Osteoblast (primary cell): Measurements from ENCODE around the gene PDE8B. TPM values are rescaled to one million over a fixed set of nuclear protein-coding genes. Genes with fewer than 3 reads are reported as not detected.

Experiments
- DNase-seq: peaks from one replicate; pipeline ENCODE4 v3.0.0; 2011; ENCODE audit warnings: low spot score, mixed read lengths; ENCODE audit not compliant: insufficient read length; ENCODE audit errors: missing footprints
- H2AFZ ChIP-seq: 2 replicates; pipeline ENCODE4 v1.6.0; 2011; ENCODE audit warnings: mild to moderate bottlenecking, low read length
- H3K27ac ChIP-seq: 2 replicates; pipeline ENCODE4 v1.5.1; 2011; ENCODE audit warnings: mild to moderate bottlenecking, low read depth, low read length, moderate library complexity
- H3K27me3 ChIP-seq: 2 replicates; pipeline ENCODE4 v1.6.0; 2012; ENCODE audit warnings: mild to moderate bottlenecking, control low read depth, inconsistent platforms, low read length, moderate library complexity; ENCODE audit not compliant: insufficient read depth
- H3K36me3 ChIP-seq: 2 replicates; pipeline ENCODE4 v1.5.1; 2011; ENCODE audit warnings: mild to moderate bottlenecking, low read length, control low read depth, moderate library complexity; ENCODE audit not compliant: insufficient read depth
- H3K4me1 ChIP-seq: 2 replicates; pipeline ENCODE4 v1.5.1; 2011; ENCODE audit warnings: mild to moderate bottlenecking, low read length, control low read depth, moderate library complexity; ENCODE audit not compliant: insufficient read depth
- H3K4me2 ChIP-seq: 2 replicates; pipeline ENCODE4 v1.6.0; 2011; ENCODE audit warnings: mild to moderate bottlenecking, low read length; ENCODE audit not compliant: insufficient read depth
- H3K4me3 ChIP-seq: fragments of 200-600 bp; sonication (generic); 3 replicates; pipeline ENCODE4 v1.5.1; 2012; ENCODE audit warnings: mild to moderate bottlenecking, low read length, inconsistent platforms; ENCODE audit not compliant: insufficient read depth
- H3K79me2 ChIP-seq: 2 replicates; pipeline ENCODE4 v1.6.0; 2012; ENCODE audit warnings: mild to moderate bottlenecking, low read length, control low read depth, inconsistent platforms; ENCODE audit not compliant: insufficient read depth
- H3K9me3 ChIP-seq: 2 replicates; pipeline ENCODE4 v1.5.1; 2011; ENCODE audit warnings: low read depth, low read length, control low read depth
- H4K20me1 ChIP-seq: 2 replicates; pipeline ENCODE4 v1.6.0; 2012; ENCODE audit warnings: mild to moderate bottlenecking, low read length, control low read depth; ENCODE audit not compliant: insufficient read depth
- total RNA-seq: library from RNA; depleted of rRNA; stranded (reverse); fragments of >200 nt; gene quantifications from 2 replicates; pipeline ENCODE4 v1.2.3, GENCODE V29; 2012
- TF ChIP-seq, protein P1 (sequence below): IDR thresholded peaks from 2 replicates; pipeline ENCODE4 v1.5.1; 2011; ENCODE audit warnings: mild to moderate bottlenecking, low read depth, low read length, moderate library complexity; ENCODE audit errors: extremely low read depth

The PDE8B gene
- total RNA-seq, 1 donor: under 0.01 TPM

DNA sequence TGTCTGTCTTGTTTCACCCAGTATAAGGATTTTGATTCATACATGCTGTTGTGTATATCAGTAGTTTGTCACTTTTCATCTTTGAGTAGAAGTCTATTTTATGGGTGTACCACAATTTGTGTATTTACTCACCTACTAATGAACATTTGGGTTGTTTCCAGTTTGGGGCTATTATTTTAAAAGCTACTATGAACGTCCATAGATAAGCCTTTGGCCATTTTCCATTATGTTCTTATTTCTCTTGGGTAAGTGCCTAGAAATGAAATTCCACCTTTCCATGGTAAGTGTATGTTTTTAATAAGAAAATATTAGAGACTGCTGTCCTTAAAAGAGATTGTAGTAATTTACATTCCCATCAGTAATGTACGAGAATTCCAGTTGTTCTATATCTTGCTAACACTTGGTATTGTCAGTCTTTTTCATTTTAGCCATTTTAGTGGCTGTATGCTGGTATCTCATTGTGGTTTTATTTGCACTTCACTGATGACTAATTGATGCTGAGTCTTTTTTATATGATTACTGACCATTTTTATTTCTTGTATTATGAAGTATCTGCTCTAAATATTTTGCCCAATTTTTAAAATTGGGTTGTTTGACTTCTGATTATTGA is 17.9 kb upstream of the PDE8B start:
- Histone ChIP-seq H3K27me3 (peaks cover 30% of the 10 kb centered on the region), H3K4me3 (no peak overlapping the region), H4K20me1 (no peaks in the 10 kb centered on the region), H2AFZ (no peak overlapping the region), H3K36me3 (no peaks in the 10 kb centered on the region), H3K4me2 (no peak overlapping the region), H3K4me1 (no peaks in the 10 kb centered on the region), H3K9me3 (no peaks in the 10 kb centered on the region), H3K79me2 (no peaks in the 10 kb centered on the region), H3K27ac (no peak overlapping the region)
- TF ChIP-seq, protein P1, sequence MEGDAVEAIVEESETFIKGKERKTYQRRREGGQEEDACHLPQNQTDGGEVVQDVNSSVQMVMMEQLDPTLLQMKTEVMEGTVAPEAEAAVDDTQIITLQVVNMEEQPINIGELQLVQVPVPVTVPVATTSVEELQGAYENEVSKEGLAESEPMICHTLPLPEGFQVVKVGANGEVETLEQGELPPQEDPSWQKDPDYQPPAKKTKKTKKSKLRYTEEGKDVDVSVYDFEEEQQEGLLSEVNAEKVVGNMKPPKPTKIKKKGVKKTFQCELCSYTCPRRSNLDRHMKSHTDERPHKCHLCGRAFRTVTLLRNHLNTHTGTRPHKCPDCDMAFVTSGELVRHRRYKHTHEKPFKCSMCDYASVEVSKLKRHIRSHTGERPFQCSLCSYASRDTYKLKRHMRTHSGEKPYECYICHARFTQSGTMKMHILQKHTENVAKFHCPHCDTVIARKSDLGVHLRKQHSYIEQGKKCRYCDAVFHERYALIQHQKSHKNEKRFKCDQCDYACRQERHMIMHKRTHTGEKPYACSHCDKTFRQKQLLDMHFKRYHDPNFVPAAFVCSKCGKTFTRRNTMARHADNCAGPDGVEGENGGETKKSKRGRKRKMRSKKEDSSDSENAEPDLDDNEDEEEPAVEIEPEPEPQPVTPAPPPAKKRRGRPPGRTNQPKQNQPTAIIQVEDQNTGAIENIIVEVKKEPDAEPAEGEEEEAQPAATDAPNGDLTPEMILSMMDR: no peak
- DNase-seq: no peak

DNA sequence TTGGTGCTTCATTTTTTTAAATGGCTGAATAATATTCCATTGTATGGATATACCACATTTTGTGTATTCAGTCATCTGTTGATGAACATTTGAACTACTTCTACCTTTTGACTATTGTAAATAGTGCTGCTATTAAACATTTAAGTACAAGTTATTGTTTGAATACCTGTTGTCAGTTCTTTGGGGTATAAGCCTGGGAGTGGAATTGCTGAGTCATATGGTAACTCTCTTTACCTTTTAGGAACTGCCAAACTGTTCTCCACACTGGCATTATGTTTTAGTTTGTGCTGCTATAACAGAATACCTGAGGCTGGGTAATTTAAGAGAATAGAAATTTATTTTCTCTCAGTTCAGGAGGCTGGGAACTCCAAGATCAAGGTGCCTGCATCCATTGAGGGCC is 15.7 kb upstream of the PDE8B start:
- Histone ChIP-seq H3K27me3 (peaks cover 22% of the 10 kb centered on the region), H3K4me3 (no peak overlapping the region), H4K20me1 (no peaks in the 10 kb centered on the region), H3K4me1 (no peaks in the 10 kb centered on the region), H3K36me3 (no peaks in the 10 kb centered on the region), H3K4me2 (no peak overlapping the region), H3K27ac (no peak overlapping the region), H2AFZ (no peak overlapping the region), H3K9me3 (peaks cover 4% of the 10 kb centered on the region), H3K79me2 (no peaks in the 10 kb centered on the region)
- TF ChIP-seq, protein P1: no peak
- DNase-seq: no peak

DNA sequence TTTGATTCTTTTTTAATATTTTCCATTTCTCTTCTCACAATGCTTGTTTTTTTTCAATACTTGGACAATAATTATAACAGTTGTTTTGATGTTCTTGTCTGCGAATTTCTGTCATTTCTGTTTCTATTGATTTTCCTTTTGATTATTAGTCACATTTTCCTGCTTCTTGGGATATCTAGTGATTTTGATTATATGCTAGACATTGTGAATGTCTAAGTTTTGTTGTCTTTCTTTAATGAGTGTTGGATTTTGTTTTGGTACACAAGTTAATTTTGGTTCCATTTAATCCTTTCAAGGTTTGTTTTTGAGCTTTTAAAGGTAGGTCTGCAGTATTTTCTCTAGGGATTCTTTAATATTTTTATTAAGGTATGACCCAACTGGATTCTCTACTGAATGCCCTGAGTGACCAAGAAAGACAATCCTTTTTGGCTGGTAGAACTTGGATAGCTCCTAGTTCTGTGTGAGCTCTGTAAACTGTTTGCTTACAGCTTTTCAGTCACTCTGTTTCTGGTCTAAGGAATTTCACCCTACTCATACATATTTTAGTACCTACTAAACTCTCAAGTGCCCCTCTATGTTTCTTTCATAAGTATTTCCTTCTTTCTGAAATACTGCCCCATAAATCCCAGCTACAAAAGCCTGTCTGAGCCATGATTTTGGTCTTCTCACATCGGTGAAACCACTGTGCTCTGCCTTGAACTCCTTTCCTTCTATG is 12.5 kb upstream of the PDE8B start:
- no peaks in the 10 kb centered on the region for H3K79me2 ChIP-seq
- no peak for DNase-seq
- peaks cover 4% of the 10 kb centered on the region for H3K9me3 ChIP-seq
- no peaks in the 10 kb centered on the region for H4K20me1 ChIP-seq
- no peak overlapping the region for H3K4me3 ChIP-seq
- no peak overlapping the region for H3K4me2 ChIP-seq
- peaks cover 22% of the 10 kb centered on the region for H3K27me3 ChIP-seq
- no peaks in the 10 kb centered on the region for H3K4me1 ChIP-seq
- TF ChIP-seq, protein P1: no peak
- H2AFZ ChIP-seq: no peak overlapping the region
- no peaks in the 10 kb centered on the region for H3K36me3 ChIP-seq
- H3K27ac ChIP-seq: no peak overlapping the region

GRCh38 chr5:77200663-77201062 is 9.8 kb upstream of the PDE8B start:
- Histone ChIP-seq H4K20me1 (no peaks in the 10 kb centered on the region), H3K79me2 (no peaks in the 10 kb centered on the region), H3K27me3 (peaks cover 19% of the 10 kb centered on the region), H3K4me3 (no peak overlapping the region), H3K27ac (no peak overlapping the region), H3K36me3 (no peaks in the 10 kb centered on the region), H2AFZ (no peak overlapping the region), H3K4me2 (no peak overlapping the region), H3K9me3 (peaks cover 4% of the 10 kb centered on the region), H3K4me1 (no peaks in the 10 kb centered on the region)
- DNase-seq: no peak
- TF ChIP-seq, protein P1: no peak
